Hepatocyte (in vitro differentiated cells): ENCODE data around the gene MRGPRF. TPM values are rescaled to one million over a fixed set of nuclear protein-coding genes. Genes with fewer than 3 reads are reported as not detected.

Experiments
- DNase-seq: peaks from one replicate; pipeline ENCODE4 v3.0.0-alpha.2; 2016; ENCODE audit warnings: low spot score
- H2AFZ ChIP-seq: fragments of 200-600 bp; sonication (generic); 2 replicates; pipeline ENCODE4 v1.6.0; 2016; ENCODE audit warnings: antibody characterized with exemption, mild to moderate bottlenecking
- H3K27ac ChIP-seq: fragments of 200-600 bp; sonication (generic); 2 replicates; pipeline ENCODE4 v1.5.1; 2016; ENCODE audit warnings: mild to moderate bottlenecking
- H3K27me3 ChIP-seq: fragments of 200-600 bp; sonication (generic); 2 replicates; pipeline ENCODE4 v1.6.1; 2016
- H3K36me3 ChIP-seq: fragments of 200-600 bp; sonication (generic); replicated peaks from 2 replicates; pipeline ENCODE4 v1.5.1; 2016; ENCODE audit warnings: low read depth; ENCODE audit not compliant: insufficient read depth
- H3K4me1 ChIP-seq: fragments of 200-600 bp; sonication (generic); 2 replicates; pipeline ENCODE4 v1.5.1; 2016; ENCODE audit warnings: mild to moderate bottlenecking, moderate library complexity; ENCODE audit not compliant: insufficient read depth
- H3K4me2 ChIP-seq: fragments of 200-600 bp; sonication (generic); 2 replicates; pipeline ENCODE4 v1.6.0; 2016
- H3K4me3 ChIP-seq: fragments of 200-600 bp; sonication (generic); 2 replicates; pipeline ENCODE4 v1.5.1; 2016; ENCODE audit warnings: mild to moderate bottlenecking
- H3K79me2 ChIP-seq: fragments of 200-600 bp; sonication (generic); 2 replicates; pipeline ENCODE4 v1.6.0; 2017; ENCODE audit warnings: mild to moderate bottlenecking
- H3K9me2 ChIP-seq: fragments of 200-600 bp; sonication (generic); replicated peaks from 2 replicates; pipeline ENCODE4 v1.6.0; 2017; ENCODE audit warnings: mild to moderate bottlenecking; ENCODE audit not compliant: insufficient read depth
- H3K9me3 ChIP-seq: fragments of 200-600 bp; sonication (generic); 2 replicates; pipeline ENCODE4 v1.5.1; 2016; ENCODE audit warnings: low read depth, mild to moderate bottlenecking
- H4K20me1 ChIP-seq: fragments of 200-600 bp; sonication (generic); 2 replicates; pipeline ENCODE4 v1.6.0; 2016; ENCODE audit warnings: mild to moderate bottlenecking; ENCODE audit not compliant: insufficient read depth, poor library complexity, severe bottlenecking
- EZH2 ChIP-seq: fragments of 200-600 bp; sonication (generic); IDR thresholded peaks from 2 replicates; pipeline ENCODE4 v1.6.1; 2016; ENCODE audit warnings: antibody characterized with exemption, mild to moderate bottlenecking, borderline replicate concordance
- EZH2phosphoT487 ChIP-seq: fragments of 200-600 bp; sonication (generic); IDR thresholded peaks from one replicate; pipeline ENCODE4 v1.6.1; 2018; ENCODE audit warnings: antibody characterized with exemption, mild to moderate bottlenecking, low read depth, moderate library complexity; ENCODE audit not compliant: unreplicated experiment, severe bottlenecking
- WGBS: methylation state at CpG from one replicate; pipeline ENCODE4 v1.1.6; 2016; ENCODE audit warnings: low lambda C conversion rate; ENCODE audit errors: missing lambda C conversion rate; 5-methylcytosine and 5-hydroxymethylcytosine counted together
- polyA plus RNA-seq: library from polyadenylated mRNA; unstranded; fragments of >200 nt; fragmentation: Nextera tagmentation; extraction: Ambion mirVana; gene quantifications from 2 replicates; pipeline ENCODE4 v1.2.1, GENCODE V29; 2016
- total RNA-seq: library from RNA; depleted of rRNA; stranded (reverse); fragments of >200 nt; gene quantifications from 2 replicates; pipeline ENCODE4 v1.2.3, GENCODE V29; 2014
- TF ChIP-seq, protein P1 (sequence below): fragments of 200-600 bp; sonication (generic); IDR thresholded peaks from 2 replicates; pipeline ENCODE4 v1.5.1; 2016; ENCODE audit warnings: antibody characterized with exemption, mild to moderate bottlenecking; ENCODE audit not compliant: poor library complexity

Gene MRGPRF
- total and polyA plus RNA-seq, 2 experiments from 2014 or later: 6.5 to 7.5 TPM

DNA sequence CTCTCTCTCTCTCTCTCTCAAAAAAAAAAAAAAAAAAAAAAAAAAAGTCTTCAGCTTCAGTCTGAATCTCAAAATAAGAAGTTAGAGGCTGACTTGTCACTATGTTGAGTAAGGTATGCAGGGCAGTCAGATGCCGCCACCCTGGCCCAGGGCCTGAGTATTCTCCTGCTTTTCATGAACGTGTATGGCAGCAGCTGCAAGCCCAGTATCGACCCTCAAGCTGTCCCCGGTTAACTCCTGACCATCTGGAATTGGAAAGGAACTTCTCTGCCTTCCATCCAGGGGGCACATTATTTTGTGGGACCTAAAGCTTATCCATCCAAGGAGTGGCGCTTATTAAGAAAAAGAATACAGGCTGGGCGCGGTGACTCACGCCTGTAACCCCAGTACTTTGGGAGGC lies 43.7 kb downstream of the MRGPRF start:
- no peak overlapping the region for H3K4me2 ChIP-seq
- TF ChIP-seq EZH2 (no peak), EZH2phosphoT487 (no peak)
- TF ChIP-seq, protein P1, sequence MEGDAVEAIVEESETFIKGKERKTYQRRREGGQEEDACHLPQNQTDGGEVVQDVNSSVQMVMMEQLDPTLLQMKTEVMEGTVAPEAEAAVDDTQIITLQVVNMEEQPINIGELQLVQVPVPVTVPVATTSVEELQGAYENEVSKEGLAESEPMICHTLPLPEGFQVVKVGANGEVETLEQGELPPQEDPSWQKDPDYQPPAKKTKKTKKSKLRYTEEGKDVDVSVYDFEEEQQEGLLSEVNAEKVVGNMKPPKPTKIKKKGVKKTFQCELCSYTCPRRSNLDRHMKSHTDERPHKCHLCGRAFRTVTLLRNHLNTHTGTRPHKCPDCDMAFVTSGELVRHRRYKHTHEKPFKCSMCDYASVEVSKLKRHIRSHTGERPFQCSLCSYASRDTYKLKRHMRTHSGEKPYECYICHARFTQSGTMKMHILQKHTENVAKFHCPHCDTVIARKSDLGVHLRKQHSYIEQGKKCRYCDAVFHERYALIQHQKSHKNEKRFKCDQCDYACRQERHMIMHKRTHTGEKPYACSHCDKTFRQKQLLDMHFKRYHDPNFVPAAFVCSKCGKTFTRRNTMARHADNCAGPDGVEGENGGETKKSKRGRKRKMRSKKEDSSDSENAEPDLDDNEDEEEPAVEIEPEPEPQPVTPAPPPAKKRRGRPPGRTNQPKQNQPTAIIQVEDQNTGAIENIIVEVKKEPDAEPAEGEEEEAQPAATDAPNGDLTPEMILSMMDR: no peak
- DNase-seq: no peak
- no peak overlapping the region for H2AFZ ChIP-seq
- no peaks in the 10 kb centered on the region for H3K4me1 ChIP-seq
- no peak overlapping the region for H3K27ac ChIP-seq
- H3K36me3 ChIP-seq: no peaks in the 10 kb centered on the region
- no peaks in the 10 kb centered on the region for H3K9me3 ChIP-seq
- H3K4me3 ChIP-seq: no peak overlapping the region
- no peaks in the 10 kb centered on the region for H3K9me2 ChIP-seq
- H4K20me1 ChIP-seq: no peaks in the 10 kb centered on the region
- no peaks in the 10 kb centered on the region for H3K79me2 ChIP-seq
- 81% methylated on average over 8 of the region's 8 CpGs for WGBS
- H3K27me3 ChIP-seq: no peaks in the 10 kb centered on the region

DNA sequence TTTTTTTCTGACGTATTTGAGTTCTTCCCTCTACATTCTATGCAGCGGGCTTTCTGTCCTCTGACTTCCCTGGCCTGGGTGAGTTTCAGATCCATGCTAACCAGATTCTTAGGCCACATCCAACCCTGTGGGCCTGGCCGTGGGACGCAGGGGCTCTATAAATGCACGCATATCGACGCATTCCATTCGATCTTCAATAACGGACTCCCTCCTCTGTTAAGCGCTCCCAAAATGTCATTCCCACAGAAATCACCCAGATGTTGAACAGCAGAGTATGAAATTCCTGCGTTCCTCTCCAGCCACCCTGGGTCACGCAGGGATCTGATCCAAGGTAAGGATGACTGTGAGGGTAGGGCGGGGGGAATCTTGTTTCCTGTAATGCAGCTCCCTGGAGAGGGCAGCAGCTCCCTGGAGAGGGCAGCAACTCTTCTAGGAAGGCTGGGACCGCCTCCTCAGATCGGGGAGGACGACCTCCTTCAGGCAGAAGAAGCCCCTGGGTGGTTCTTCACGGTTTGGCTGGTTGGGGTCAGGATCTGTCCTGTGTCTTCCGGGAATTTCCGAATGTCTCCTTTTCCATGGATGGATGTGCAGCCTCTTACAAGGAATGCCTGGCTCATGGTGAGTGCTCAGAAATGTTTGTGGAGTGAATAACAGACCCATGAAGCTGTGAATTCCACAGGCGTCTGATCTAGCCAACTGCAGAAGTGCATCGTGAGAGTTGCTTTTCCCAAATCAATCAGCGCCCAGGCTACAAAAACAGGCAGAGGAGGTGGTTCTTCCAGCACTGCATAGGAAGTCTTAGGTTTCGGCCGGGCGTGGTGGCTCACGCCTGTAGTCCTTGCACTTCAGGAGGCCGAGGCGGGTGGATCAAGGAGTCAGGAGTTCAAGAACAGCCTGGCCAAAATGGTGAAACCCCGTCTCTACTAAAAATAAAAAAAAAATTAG lies 44.5 kb downstream of the MRGPRF start:
- Histone ChIP-seq H3K36me3 (no peaks in the 10 kb centered on the region), H3K79me2 (no peaks in the 10 kb centered on the region), H3K9me3 (no peaks in the 10 kb centered on the region), H4K20me1 (no peaks in the 10 kb centered on the region), H3K27me3 (no peaks in the 10 kb centered on the region), H3K4me3 (no peak overlapping the region), H3K9me2 (no peaks in the 10 kb centered on the region), H2AFZ (no peak overlapping the region), H3K4me2 (no peak overlapping the region), H3K4me1 (no peaks in the 10 kb centered on the region), H3K27ac (no peak overlapping the region)
- TF ChIP-seq, protein P1: no peak
- TF ChIP-seq EZH2phosphoT487: no peak
- no peak for TF ChIP-seq EZH2
- 80% methylated on average over 29 of the region's 29 CpGs for WGBS
- no peak for DNase-seq

DNA sequence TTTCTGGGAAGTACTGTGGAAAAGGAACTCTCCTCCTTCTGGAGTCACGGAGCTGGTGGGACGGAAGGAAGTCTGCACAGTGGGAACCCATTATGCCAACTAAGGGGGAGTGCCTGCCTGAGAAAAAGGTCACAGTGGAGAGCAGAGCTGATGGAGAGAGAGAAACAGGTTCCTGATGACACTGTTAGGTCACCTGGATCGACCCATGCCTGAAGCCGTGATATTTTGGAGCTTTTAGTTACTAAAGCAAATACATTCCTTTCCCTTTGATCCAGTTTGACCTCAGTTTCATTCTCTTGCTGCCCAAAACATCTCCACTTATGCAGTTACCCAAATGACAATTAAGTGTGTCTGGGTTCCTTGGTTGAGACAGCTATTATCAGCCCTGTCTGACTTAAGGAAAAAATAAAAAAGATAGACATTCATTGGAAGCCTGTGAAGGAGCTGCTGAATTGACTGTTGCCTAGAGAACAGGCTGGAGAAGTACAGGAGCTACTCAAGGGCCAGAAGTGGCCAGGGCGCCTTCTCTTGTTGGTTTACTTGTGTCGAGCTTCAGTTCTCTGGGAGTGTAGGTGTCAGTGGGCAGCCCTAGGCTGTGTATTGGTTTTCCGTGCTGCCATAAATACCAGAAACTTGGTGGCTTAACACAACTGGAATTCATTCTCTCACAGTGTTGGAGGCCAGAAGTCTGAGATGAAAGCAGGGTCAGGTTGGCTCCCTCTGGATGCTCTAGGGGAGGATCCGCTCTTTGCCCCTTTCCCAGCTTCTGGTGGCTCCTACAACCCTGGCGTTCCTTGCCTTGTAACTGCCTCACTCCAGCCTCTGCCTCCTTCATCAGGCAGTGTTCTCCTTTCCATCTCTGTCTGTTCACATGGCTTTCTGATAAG lies 45.9 kb downstream of the MRGPRF start:
- H3K4me3 ChIP-seq: no peak overlapping the region
- H3K36me3 ChIP-seq: no peaks in the 10 kb centered on the region
- no peaks in the 10 kb centered on the region for H3K79me2 ChIP-seq
- TF ChIP-seq, protein P1: no peak
- TF ChIP-seq EZH2 (no peak), EZH2phosphoT487 (no peak)
- no peak overlapping the region for H3K4me2 ChIP-seq
- H2AFZ ChIP-seq: no peak overlapping the region
- H3K4me1 ChIP-seq: no peaks in the 10 kb centered on the region
- H4K20me1 ChIP-seq: no peaks in the 10 kb centered on the region
- no peak overlapping the region for H3K27ac ChIP-seq
- WGBS: 83% methylated on average over 9 of the region's 9 CpGs
- no peaks in the 10 kb centered on the region for H3K27me3 ChIP-seq
- no peaks in the 10 kb centered on the region for H3K9me3 ChIP-seq
- no peaks in the 10 kb centered on the region for H3K9me2 ChIP-seq
- DNase-seq: no peak
